Medulla oblongata (tissue), 1 donor: ENCODE measurements around the gene CDK13.
"Not testable (repeated sequence)": the region's sequence is repeated elsewhere in the genome, so short reads cannot be mapped to it uniquely, and the experiment has no call there.

Experiments used
- DNase-seq: peaks from one replicate; pipeline ENCODE4 v3.0.0-alpha.2; 2015; ENCODE audit errors: extremely low spot score

Gene CDK13

GRCh38 chr7:40097728-40098127 lies 147.7 kb downstream of the CDK13 start:
- DNase-seq = no peak

- no peak for DNase-seq
Measured at GRCh38 chr7:40098810-40099209, 148.8 kb downstream of the CDK13 start.

GRCh38 chr7:40099837-40100236 lies 149.8 kb downstream of the CDK13 start:
- no peak for DNase-seq

GRCh38 chr7:40101201-40101600 lies 151.1 kb downstream of the CDK13 start:
- no peak for DNase-seq

GRCh38 chr7:40102897-40103296 lies 152.8 kb downstream of the CDK13 start:
- DNase-seq = no peak

- DNase-seq = no peak
Measured at GRCh38 chr7:40105879-40106473, 155.9 kb downstream of the CDK13 start.

GRCh38 chr7:40115936-40116335 lies 165.9 kb downstream of the CDK13 start:
- DNase-seq = no peak

DNA sequence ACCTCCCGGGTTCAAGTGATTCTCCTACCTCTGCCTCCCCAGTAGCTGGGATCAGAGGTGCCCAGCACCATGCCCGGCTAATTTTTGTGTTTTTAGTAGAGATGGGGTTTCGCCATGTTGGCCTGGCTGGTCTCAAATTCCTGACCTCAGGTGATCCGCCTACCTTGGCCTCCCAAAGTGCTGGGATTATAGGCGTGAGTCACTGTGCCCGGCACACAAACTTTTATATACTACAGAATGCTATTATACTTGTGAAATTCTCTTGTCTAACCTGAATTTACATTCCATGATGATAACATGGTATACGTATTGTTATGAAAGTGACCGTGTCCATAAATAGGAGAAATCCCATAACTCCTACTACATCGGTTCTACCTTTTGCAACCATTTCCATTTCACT lies 167.1 kb downstream of the CDK13 start:
- DNase-seq = not testable (repeated sequence)

DNA sequence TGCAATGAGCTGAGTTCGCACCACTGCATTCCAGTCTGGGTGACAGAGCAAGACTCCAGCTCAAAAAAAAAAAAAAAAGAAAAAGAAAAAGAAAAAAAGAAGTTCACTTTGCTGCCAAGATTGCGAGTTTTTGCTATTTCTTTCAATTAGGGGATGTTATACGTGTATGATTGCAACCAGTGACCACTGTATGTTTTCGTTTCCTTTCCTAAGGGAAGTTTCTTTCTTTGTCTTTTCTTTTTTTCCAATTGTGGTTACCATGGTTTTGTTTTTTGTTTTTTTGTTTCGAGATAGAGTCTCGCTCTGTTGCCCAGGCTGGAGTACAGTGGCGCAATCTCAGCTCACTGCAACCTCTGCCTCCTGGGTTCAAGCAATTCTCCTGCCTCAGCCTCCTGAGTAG lies 168.1 kb downstream of the CDK13 start:
- not testable (repeated sequence) for DNase-seq

DNA sequence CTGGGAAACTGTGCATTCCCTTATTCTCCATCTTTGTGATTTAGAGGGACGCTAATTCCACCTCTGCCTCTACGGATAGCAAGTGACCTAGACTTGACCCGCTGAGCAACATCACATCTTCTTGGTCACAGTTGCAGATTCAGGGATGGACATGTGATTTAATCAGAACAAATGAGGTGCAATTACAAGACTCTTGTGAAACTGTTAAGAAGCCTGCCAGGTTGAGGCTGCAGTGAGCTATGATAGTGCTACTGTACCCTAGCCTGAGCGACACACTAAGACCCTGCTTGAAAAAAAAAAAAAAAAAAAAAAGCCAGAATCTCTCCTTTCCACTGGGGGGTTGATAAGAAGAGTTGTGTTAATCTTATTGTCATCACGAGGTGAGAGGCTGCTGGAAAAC lies 170.0 kb downstream of the CDK13 start:
- no peak for DNase-seq

DNA sequence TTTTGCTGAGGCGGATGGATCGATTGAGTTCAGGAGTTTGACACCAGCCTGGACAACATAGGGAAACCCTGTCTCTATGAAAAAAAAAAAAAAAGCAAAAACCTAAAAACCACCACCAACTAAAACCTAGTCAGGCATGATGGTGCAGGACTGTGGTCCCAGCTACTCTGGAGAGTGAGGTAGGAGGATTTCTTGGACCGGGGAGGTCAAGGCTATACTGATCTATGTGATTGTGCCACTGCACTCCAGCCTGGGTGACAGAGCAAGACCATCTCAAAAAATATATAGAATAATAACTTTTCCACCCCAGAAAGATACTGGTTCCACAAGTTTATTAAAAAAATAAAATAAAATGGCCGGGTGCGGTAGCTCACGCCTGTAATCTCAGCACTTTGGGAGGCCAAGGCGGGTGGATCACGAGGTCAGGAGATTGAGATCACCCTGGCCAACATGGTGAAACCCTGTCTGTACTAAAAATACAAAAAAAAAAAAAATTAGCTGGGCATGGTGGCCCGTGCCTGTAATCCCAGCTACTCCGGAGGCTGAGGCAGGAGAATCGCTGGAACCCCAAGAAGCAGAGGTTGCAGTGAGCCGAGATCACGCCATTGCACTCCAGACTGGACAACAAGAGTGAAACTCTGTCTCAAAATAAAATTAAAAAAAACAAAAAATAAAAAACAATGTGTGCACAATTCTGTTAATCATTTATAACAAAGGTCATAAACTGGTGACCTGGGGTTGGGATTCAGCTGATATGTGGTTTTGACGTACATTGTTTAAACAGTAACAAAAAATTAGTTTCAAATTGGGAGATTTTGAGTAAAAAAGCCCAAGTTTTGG lies 172.3 kb downstream of the CDK13 start:
- not testable (repeated sequence) for DNase-seq

GRCh38 chr7:40122940-40123254 lies 172.8 kb downstream of the CDK13 start:
- DNase-seq = no peak

DNA sequence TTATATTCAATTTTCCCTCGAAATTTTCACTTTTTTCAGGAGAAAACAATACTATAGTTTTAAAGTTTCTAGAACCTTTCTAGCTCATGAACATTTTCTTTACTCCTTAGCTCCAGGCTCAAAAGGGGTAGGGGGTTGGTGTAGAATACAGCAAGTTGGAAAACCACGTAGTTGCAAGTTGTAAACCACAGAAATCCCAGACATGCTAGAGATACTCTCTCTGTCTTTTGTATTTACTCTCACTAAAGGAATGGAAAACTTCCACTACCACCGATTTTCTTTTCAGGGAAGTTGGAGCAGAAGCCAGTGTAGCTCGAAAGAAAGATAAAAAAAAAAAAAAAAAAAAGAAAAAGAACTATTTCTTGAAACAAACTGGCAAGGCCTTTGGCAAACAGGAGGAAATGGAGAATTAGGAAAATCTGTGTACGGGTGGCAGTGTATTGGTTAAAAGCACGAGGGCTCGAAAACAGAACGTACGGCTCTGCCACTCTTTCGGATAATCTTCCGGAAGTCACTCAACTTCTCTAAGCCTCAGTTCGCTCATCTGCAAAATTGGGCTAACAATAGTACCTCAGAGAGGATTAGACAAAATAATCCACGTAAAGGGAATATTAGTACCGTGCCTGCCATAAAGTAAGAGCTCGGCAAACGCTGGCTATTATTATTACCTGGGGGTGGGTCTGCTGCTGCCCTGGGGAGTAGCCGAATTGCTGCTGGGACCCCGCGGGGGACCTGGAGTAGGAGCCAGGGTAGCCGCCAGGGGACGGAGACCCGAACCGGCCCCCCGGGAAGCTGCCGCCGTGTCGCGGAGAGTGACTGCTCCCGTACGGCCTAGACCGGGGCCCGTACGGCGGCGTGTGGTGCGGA lies 183.7 kb downstream of the CDK13 start:
- DNase-seq = no peak

- DNase-seq = peak; percentile 94
Measured at GRCh38 chr7:40134428-40135316, 184.6 kb downstream of the CDK13 start, which contains the start of the genes MPLKIP and SUGCT. Gene MPLKIP, minus strand, starts transcription at chr7:40134622. Its CDS starts 55 bp downstream, at chr7:40134567. Gene SUGCT, plus strand, starts transcription at chr7:40135005.

- peak; percentile 29 for DNase-seq
Measured at GRCh38 chr7:40135317-40135610, 185.2 kb downstream of the CDK13 start.

GRCh38 chr7:40137563-40137962 lies 187.5 kb downstream of the CDK13 start:
- no peak for DNase-seq

- DNase-seq = no peak
Measured at GRCh38 chr7:40138973-40139372, 188.9 kb downstream of the CDK13 start.

DNA sequence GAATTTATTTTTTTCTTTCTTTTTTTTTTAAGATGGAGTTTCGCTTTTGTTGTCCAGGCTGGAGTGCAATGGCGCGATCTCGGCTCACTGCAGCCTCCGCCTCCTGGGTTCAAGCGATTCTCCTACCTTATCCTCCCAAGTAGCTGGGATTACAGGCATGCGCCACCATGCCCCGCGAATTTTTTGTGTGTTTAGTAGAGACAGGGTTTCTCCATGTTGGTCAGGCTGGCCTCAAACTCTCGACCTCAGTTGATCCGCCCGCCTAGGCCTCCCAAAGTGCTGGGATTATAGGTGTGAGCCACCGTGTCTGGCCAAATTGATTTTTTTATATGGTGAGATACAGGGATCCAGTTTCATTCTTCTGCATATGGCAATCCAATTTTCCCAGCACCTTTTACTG lies 189.8 kb downstream of the CDK13 start:
- DNase-seq = not testable (repeated sequence)

DNA sequence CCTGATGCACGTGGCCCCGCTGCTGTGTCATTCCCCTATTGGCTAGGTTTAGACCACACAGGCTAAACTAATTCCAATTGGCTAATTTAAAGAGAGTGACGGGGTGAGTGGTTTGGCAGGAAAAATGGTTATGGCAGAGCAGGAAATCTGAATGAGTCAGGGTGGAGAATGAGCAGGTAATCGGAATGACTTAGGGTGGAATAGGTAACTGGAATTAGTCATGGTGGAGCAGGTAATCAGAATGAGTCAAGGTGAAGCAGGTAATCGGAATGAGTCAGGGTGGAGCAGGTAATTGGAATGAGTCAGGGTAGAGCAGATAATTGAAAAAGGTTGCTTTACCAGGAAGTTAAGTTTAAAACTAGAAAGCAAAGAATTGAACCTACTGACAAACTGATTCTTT lies 191.9 kb downstream of the CDK13 start:
- not testable (repeated sequence) for DNase-seq

GRCh38 chr7:40145596-40146130 lies 195.6 kb downstream of the CDK13 start:
- not testable (repeated sequence) for DNase-seq
